ENCODE measurements around the gene C2orf49. TPM values are rescaled to one million over a fixed set of nuclear protein-coding genes. Genes with fewer than 3 reads are reported as not detected.

C2orf49 gene
- total and polyA plus RNA-seq, 9 of the 15 experiments (the other 6 are each of a cell fraction or from before 2014, with no cell fraction given), result 17.9 to 38.2 (median 25.6) TPM

- no peak; the same call in 1 of the 2 replicates for TF ChIP-seq ZNF766 (CRISPR knock-in tag; conservative IDR thresholded peaks at IDR 0.05)
- TF ChIP-seq ZNF561 (CRISPR knock-in tag; conservative IDR thresholded peaks at IDR 0.05), result no peak
- TF ChIP-seq TAF1 (IDR thresholded peaks at IDR 0.05; ENCODE audit: control insufficient read depth, extremely low read depth, insufficient read depth, low read length, severe bottlenecking), result peak; percentile 65
- no peak for TF ChIP-seq ZNF280A (IDR thresholded peaks at IDR 0.05; ENCODE audit: low read depth, partially characterized antibody)
- peak; percentile 86; the same call in 1 of the 2 replicates for TF ChIP-seq ZHX1 (conservative IDR thresholded peaks at IDR 0.05; ENCODE audit: low read length)
- peak; percentile 23 for TF ChIP-seq MBD2 (IDR thresholded peaks at IDR 0.05; ENCODE audit: borderline replicate concordance, low read depth)
- no peak for TF ChIP-seq CHD7 (IDR thresholded peaks at IDR 0.05; ENCODE audit: low read depth, low read length)
- TF ChIP-seq NR2F6 (CRISPR knock-in tag; IDR thresholded peaks at IDR 0.05), result peak; percentile 83
- TF ChIP-seq NFXL1 (CRISPR knock-in tag; IDR thresholded peaks at IDR 0.05), result peak; percentile 75; the same call in 1 of the 2 replicates
- TF ChIP-seq ZNF212 (CRISPR knock-in tag; IDR thresholded peaks at IDR 0.05), result no peak
These were observed at the start of gene C2orf49 (continued) for GRCh38 chr2:105337122-105338019.

All from K562 (cell line).